Vagina (tissue), 2 donors: ENCODE data around the gene ADK. TPM values are rescaled to one million over a fixed set of nuclear protein-coding genes. Genes with fewer than 3 reads are reported as not detected.

Source experiments
- DNase-seq, 2 donors: peaks; one replicate each; pipeline ENCODE4 v3.0.0-alpha.2; 2017; ENCODE audit errors: extremely low spot score in 2 of 2
- H3K27ac ChIP-seq: fragments of 200-600 bp; sonication (generic); one replicate; pipeline ENCODE4 v1.5.1; 2019
- H3K27me3 ChIP-seq: fragments of 200-600 bp; sonication (generic); one replicate; pipeline ENCODE4 v1.5.1; 2019
- H3K36me3 ChIP-seq, 2 donors: fragments of 200-600 bp; sonication (generic); one replicate each; pipeline ENCODE4 v1.5.1; 2017 to 2019
- H3K4me1 ChIP-seq: fragments of 200-600 bp; sonication (generic); one replicate; pipeline ENCODE4 v1.5.1; 2019
- H3K4me3 ChIP-seq, 2 donors: fragments of 200-600 bp; sonication (generic); 1 replicate in 1 of 2; 2 replicates in 1 of 2; pipeline ENCODE4 v1.5.1; 2016 to 2019
- H3K9me3 ChIP-seq: fragments of 200-600 bp; sonication (generic); one replicate; pipeline ENCODE4 v1.5.1; 2019
- CTCF ChIP-seq, 3 experiments: fragments of 450-650 bp in 2 of 3; fragments of 200-600 bp in 1 of 3; sonication (generic) in 1 of 3; IDR thresholded peaks; one replicate each; pipeline ENCODE4 v1.5.1; 2017 to 2019; ENCODE audit warnings: antibody characterized with exemption in 3 of 3, mild to moderate bottlenecking in 2 of 3, moderate library complexity in 2 of 3
- POLR2A ChIP-seq, 2 donors: fragments of 450-650 bp; IDR thresholded peaks; one replicate each; pipeline ENCODE4 v1.6.1; 2017; ENCODE audit warnings: antibody characterized with exemption in 2 of 2, mild to moderate bottlenecking in 2 of 2, moderate library complexity in 2 of 2
- POLR2AphosphoS5 ChIP-seq, 2 donors: sonication (generic); formaldehyde crosslinking; IDR thresholded peaks; one replicate each; pipeline ENCODE4 v1.9.0; 2017; ENCODE audit warnings: antibody characterized with exemption in 2 of 2, mild to moderate bottlenecking in 2 of 2, low read depth in 1 of 2; ENCODE audit not compliant: insufficient read depth in 1 of 2
- intact Hi-C: fragments of 100-400 bp; cut with DNase I; formaldehyde crosslinking; loops from one replicate; pipeline ENCODE4 v1.15.1; 2023
- total RNA-seq: library from RNA; depleted of rRNA; stranded (reverse); fragments of >200 nt; gene quantifications from one replicate; pipeline ENCODE4 v1.2.3, GENCODE V29; 2016

Gene ADK
- total RNA-seq, 1 donor from 2014 or later: 46.2 TPM

DNA sequence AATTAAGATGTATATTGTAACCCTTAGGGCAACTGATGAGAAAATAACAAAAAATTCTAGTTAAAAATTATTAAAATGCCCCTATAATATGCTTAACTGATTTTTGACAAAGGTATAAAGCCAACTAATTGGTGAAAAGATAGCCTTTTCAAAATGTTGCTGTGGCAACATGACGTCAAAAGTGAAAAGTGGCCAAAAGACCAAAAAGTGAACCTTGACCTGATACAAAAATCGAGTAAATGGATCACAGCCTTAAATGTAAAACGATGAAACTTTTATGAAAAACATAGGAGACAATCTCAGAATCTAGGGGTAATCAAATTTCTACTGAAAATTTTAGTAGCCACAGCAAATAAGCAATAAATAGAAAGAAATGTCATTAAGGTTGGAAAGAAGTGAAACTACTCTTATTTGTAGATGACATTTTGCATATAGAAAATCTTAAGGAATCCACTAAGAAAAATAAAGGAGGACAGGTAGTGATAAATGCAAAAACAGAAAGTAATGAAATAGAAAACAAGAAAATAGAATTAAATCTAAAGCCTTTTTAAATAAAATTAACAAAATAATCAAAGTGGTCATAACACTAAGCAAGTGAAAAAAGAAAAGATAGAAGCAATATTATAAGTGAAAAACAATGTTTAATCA is 285.6 kb downstream of the ADK start:
- Histone ChIP-seq H3K27ac (no peak overlapping the region), H3K27me3 (no peaks in the 10 kb centered on the region), H3K4me3 (no peak overlapping the region), H3K4me1 (peaks cover 5% of the 10 kb centered on the region), H3K9me3 (no peaks in the 10 kb centered on the region), H3K36me3 (no peaks in the 10 kb centered on the region)
- intact Hi-C loops: no loop called here
- DNase-seq: no peak
- TF ChIP-seq POLR2AphosphoS5 (IDR thresholded peaks at IDR 0.05; ENCODE audit: insufficient read depth in 1 of 2, low read depth in 1 of 2): no peak
- TF ChIP-seq POLR2A (IDR thresholded peaks at IDR 0.05): no peak
- no peak for TF ChIP-seq CTCF (IDR thresholded peaks at IDR 0.05)

DNA sequence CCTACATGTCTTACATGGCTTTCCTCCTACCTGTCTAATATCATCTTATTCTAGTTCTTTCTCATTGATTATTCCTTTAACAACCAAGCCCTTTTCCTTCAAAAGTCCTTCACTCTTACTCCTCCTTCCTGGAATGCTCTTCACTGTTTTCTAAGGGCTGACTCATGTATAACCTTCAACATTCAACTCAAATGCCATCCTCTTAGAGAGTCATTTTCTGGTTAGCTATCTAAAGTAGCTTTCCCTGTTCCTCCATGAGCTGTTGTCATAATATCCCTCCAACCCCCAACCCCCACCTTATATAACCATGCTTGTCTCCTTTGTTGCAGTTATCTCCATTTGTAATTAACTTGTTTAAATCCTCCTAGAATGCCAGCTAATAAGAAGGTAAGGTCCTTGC is 286.8 kb downstream of the ADK start:
- DNase-seq: no peak
- H3K9me3 ChIP-seq: no peaks in the 10 kb centered on the region
- no peaks in the 10 kb centered on the region for H3K36me3 ChIP-seq
- H3K27me3 ChIP-seq: no peaks in the 10 kb centered on the region
- no peak for TF ChIP-seq POLR2AphosphoS5 (IDR thresholded peaks at IDR 0.05; ENCODE audit: insufficient read depth in 1 of 2, low read depth in 1 of 2)
- no peak overlapping the region for H3K4me3 ChIP-seq
- H3K4me1 ChIP-seq: peaks cover 3% of the 10 kb centered on the region
- intact Hi-C loops: no loop called here
- no peak overlapping the region for H3K27ac ChIP-seq

- Histone ChIP-seq H3K27me3 (no peaks in the 10 kb centered on the region), H3K9me3 (no peaks in the 10 kb centered on the region), H3K4me3 (no peak overlapping the region), H3K4me1 (no peaks in the 10 kb centered on the region), H3K27ac (no peak overlapping the region), H3K36me3 (no peaks in the 10 kb centered on the region)
- TF ChIP-seq POLR2A (IDR thresholded peaks at IDR 0.05) (no peak), CTCF (IDR thresholded peaks at IDR 0.05) (no peak), POLR2AphosphoS5 (IDR thresholded peaks at IDR 0.05; ENCODE audit: insufficient read depth in 1 of 2, low read depth in 1 of 2) (no peak)
- intact Hi-C loops: no loop called here
- DNase-seq: no peak
These were observed 288.2 kb downstream of the ADK start for GRCh38 chr10:74439213-74439612.

- Histone ChIP-seq H3K36me3 (no peaks in the 10 kb centered on the region), H3K9me3 (no peaks in the 10 kb centered on the region), H3K27ac (no peak overlapping the region), H3K4me1 (no peaks in the 10 kb centered on the region), H3K4me3 (no peak overlapping the region), H3K27me3 (no peaks in the 10 kb centered on the region)
- no peak for DNase-seq
- intact Hi-C loops: no loop called here
- TF ChIP-seq POLR2A (IDR thresholded peaks at IDR 0.05) (no peak), POLR2AphosphoS5 (IDR thresholded peaks at IDR 0.05; ENCODE audit: insufficient read depth in 1 of 2, low read depth in 1 of 2) (no peak), CTCF (IDR thresholded peaks at IDR 0.05) (no peak)
These were observed 294.5 kb downstream of the ADK start for GRCh38 chr10:74445493-74445892.

DNA sequence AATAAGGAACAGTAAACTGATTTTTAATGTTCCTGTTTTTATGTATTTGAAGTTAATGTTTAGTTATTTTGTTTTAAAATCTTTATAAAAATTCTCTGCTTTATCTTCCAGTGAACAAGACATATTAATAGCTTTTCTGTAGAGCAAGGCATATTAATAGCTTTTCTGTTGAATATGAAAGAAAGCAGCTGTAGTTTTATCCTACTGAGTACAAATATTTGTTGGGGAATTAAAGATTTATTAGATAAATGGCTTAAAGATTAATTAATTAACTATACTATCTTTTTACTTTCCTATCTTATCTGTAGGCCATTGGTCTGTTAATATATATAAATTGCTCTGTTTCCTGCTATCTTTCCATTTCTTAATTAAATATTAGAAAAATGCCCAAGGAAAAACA is 299.6 kb downstream of the ADK start:
- intact Hi-C loops: no loop called here
- no peak overlapping the region for H3K4me3 ChIP-seq
- no peak for DNase-seq
- TF ChIP-seq POLR2A (IDR thresholded peaks at IDR 0.05) (no peak), POLR2AphosphoS5 (IDR thresholded peaks at IDR 0.05; ENCODE audit: insufficient read depth in 1 of 2, low read depth in 1 of 2) (no peak), CTCF (IDR thresholded peaks at IDR 0.05) (no peak)
- no peaks in the 10 kb centered on the region for H3K27me3 ChIP-seq
- no peak overlapping the region for H3K27ac ChIP-seq
- H3K9me3 ChIP-seq: no peaks in the 10 kb centered on the region
- no peaks in the 10 kb centered on the region for H3K4me1 ChIP-seq
- no peaks in the 10 kb centered on the region for H3K36me3 ChIP-seq
